OCI-LY1 (cell line): ENCODE results near the gene CYTH3.

Experiments used
- H2AFZ ChIP-seq: fragments of 200-600 bp; sonication (generic), shearing (Covaris generic); 2 replicates; pipeline ENCODE4 v1.6.0; 2014; ENCODE audit warnings: antibody characterized with exemption, mild to moderate bottlenecking, low read length
- H3F3A ChIP-seq: fragments of 200-600 bp; sonication (generic), shearing (Covaris generic); 2 replicates; pipeline ENCODE4 v1.6.0; 2014; ENCODE audit warnings: mild to moderate bottlenecking, antibody characterized with exemption, low read length, moderate library complexity; ENCODE audit not compliant: insufficient read depth
- H3K27ac ChIP-seq: fragments of 200-600 bp; sonication (generic); 2 replicates; pipeline ENCODE4 v1.5.1; 2014; ENCODE audit warnings: low read length, mixed run types, mild to moderate bottlenecking, low read depth; ENCODE audit not compliant: poor library complexity, severe bottlenecking
- H3K27me3 ChIP-seq: fragments of 200-600 bp; sonication (generic); 2 replicates; pipeline ENCODE4 v1.6.0; 2014; ENCODE audit warnings: antibody characterized with exemption, mild to moderate bottlenecking, low read length, moderate library complexity; ENCODE audit not compliant: insufficient read depth
- H3K36me3 ChIP-seq: fragments of 200-600 bp; sonication (generic); 2 replicates; pipeline ENCODE4 v1.6.1; 2014; ENCODE audit warnings: mild to moderate bottlenecking, antibody characterized with exemption, low read length, moderate library complexity, mixed read lengths; ENCODE audit not compliant: insufficient read depth
- H3K4me1 ChIP-seq: fragments of 200-600 bp; sonication (generic); 2 replicates; pipeline ENCODE4 v1.5.1; 2014; ENCODE audit warnings: mild to moderate bottlenecking, low read length, moderate library complexity; ENCODE audit not compliant: insufficient read depth, severe bottlenecking
- H3K4me2 ChIP-seq: fragments of 200-600 bp; sonication (generic), shearing (Covaris generic); 2 replicates; pipeline ENCODE4 v1.6.1; 2014; ENCODE audit warnings: low read length
- H3K4me3 ChIP-seq: fragments of 200-600 bp; sonication (generic); 2 replicates; pipeline ENCODE4 v1.5.1; 2014; ENCODE audit warnings: low read length, low read depth, mild to moderate bottlenecking, mixed read lengths; ENCODE audit not compliant: poor library complexity, severe bottlenecking
- H3K79me2 ChIP-seq: fragments of 200-600 bp; shearing (Covaris generic); 2 replicates; pipeline ENCODE4 v1.6.1; 2016; ENCODE audit warnings: mixed run types, low read length, mixed read lengths; ENCODE audit not compliant: insufficient read depth
- H3K9ac ChIP-seq: fragments of 200-600 bp; sonication (generic), shearing (Covaris generic); 2 replicates; pipeline ENCODE4 v1.6.1; 2014; ENCODE audit warnings: mild to moderate bottlenecking, low read length, mixed read lengths
- H3K9me2 ChIP-seq: fragments of 200-600 bp; sonication (generic), shearing (Covaris generic); 2 replicates; pipeline ENCODE4 v1.6.1; 2014; ENCODE audit warnings: low read depth, mild to moderate bottlenecking, low read length, mixed read lengths
- H3K9me3 ChIP-seq: fragments of 200-600 bp; shearing (Covaris generic); 2 replicates; pipeline ENCODE4 v1.6.1; 2014; ENCODE audit warnings: low read length, mixed read lengths
- H4K20me1 ChIP-seq: fragments of 200-600 bp; sonication (generic), shearing (Covaris generic); 2 replicates; pipeline ENCODE4 v1.6.0; 2016; ENCODE audit warnings: mild to moderate bottlenecking, low read length; ENCODE audit not compliant: insufficient read depth
- EZH2 ChIP-seq: fragments of 200-600 bp; sonication (generic), shearing (Covaris generic); IDR thresholded peaks from 2 replicates; pipeline ENCODE4 v1.8.0; 2017; ENCODE audit warnings: borderline replicate concordance, mixed run types, mild to moderate bottlenecking, antibody characterized with exemption, low read length, moderate library complexity, mixed read lengths
- TF ChIP-seq, protein P1 (sequence below): fragments of 200-600 bp; sonication (generic), shearing (Covaris generic); IDR thresholded peaks from 2 replicates; pipeline ENCODE4 v1.5.1; 2017; ENCODE audit warnings: mild to moderate bottlenecking, antibody characterized with exemption, low read length, moderate library complexity, mixed read lengths

Gene CYTH3

GRCh38 chr7:6291531-6291930 lies 19.1 kb upstream of the CYTH3 start:
- TF ChIP-seq EZH2 = no peak
- TF ChIP-seq, protein P1, sequence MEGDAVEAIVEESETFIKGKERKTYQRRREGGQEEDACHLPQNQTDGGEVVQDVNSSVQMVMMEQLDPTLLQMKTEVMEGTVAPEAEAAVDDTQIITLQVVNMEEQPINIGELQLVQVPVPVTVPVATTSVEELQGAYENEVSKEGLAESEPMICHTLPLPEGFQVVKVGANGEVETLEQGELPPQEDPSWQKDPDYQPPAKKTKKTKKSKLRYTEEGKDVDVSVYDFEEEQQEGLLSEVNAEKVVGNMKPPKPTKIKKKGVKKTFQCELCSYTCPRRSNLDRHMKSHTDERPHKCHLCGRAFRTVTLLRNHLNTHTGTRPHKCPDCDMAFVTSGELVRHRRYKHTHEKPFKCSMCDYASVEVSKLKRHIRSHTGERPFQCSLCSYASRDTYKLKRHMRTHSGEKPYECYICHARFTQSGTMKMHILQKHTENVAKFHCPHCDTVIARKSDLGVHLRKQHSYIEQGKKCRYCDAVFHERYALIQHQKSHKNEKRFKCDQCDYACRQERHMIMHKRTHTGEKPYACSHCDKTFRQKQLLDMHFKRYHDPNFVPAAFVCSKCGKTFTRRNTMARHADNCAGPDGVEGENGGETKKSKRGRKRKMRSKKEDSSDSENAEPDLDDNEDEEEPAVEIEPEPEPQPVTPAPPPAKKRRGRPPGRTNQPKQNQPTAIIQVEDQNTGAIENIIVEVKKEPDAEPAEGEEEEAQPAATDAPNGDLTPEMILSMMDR = no peak
- H2AFZ ChIP-seq = no peak overlapping the region
- H4K20me1 ChIP-seq = no peaks in the 10 kb centered on the region
- H3K4me1 ChIP-seq = no peaks in the 10 kb centered on the region
- no peaks in the 10 kb centered on the region for H3K9me3 ChIP-seq
- H3K27ac ChIP-seq = no peak overlapping the region
- no peak overlapping the region for H3K4me2 ChIP-seq
- H3F3A ChIP-seq = no peaks in the 10 kb centered on the region
- no peak overlapping the region for H3K9ac ChIP-seq
- no peaks in the 10 kb centered on the region for H3K36me3 ChIP-seq
- H3K27me3 ChIP-seq = no peaks in the 10 kb centered on the region
- H3K9me2 ChIP-seq = no peaks in the 10 kb centered on the region
- H3K4me3 ChIP-seq = no peak overlapping the region
- H3K79me2 ChIP-seq = no peaks in the 10 kb centered on the region

DNA sequence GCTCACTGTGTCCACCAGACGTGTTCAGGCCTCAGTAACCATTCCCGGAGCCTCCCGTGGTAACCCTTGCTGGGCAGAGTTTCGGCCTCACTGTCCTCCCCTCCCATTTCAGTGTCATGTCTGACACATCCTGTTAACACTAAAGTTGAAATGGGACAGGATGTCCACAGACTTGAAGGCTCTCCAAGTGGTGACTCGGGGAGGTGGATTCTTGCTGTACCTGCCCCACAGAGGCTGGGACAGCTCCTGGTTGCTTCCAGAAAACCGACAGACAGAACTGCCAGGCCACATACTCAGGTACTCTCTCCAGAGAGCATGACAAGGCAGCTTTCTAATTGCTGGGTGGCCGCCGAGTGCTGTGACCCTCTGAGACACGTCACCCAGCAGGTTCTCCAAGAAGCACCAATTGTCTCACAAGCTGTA lies 17.9 kb upstream of the CYTH3 start:
- Histone ChIP-seq H3F3A (no peaks in the 10 kb centered on the region), H4K20me1 (no peaks in the 10 kb centered on the region), H3K36me3 (no peaks in the 10 kb centered on the region), H3K9me3 (no peaks in the 10 kb centered on the region), H2AFZ (no peak overlapping the region), H3K9ac (no peak overlapping the region), H3K4me1 (no peaks in the 10 kb centered on the region), H3K27ac (no peak overlapping the region), H3K4me2 (no peak overlapping the region), H3K4me3 (no peak overlapping the region), H3K79me2 (no peaks in the 10 kb centered on the region), H3K27me3 (no peaks in the 10 kb centered on the region), H3K9me2 (no peaks in the 10 kb centered on the region)
- TF ChIP-seq EZH2 = no peak
- TF ChIP-seq, protein P1 = no peak

- TF ChIP-seq, protein P1 = no peak
- no peak for TF ChIP-seq EZH2
- Histone ChIP-seq H3K4me2 (no peak overlapping the region), H3K9ac (no peak overlapping the region), H2AFZ (no peak overlapping the region), H3K4me1 (no peaks in the 10 kb centered on the region), H4K20me1 (no peaks in the 10 kb centered on the region), H3K36me3 (no peaks in the 10 kb centered on the region), H3K9me3 (no peaks in the 10 kb centered on the region), H3F3A (no peaks in the 10 kb centered on the region), H3K4me3 (no peak overlapping the region), H3K27ac (no peak overlapping the region), H3K79me2 (no peaks in the 10 kb centered on the region), H3K9me2 (no peaks in the 10 kb centered on the region), H3K27me3 (no peaks in the 10 kb centered on the region)
Measured at GRCh38 chr7:6288270-6288860, 15.9 kb upstream of the CYTH3 start.
